GM19023 (cell line): ENCODE measurements around the gene TH.

Source experiments
- ATAC-seq: cut with Tn5 transposase; IDR thresholded peaks from one replicate; pipeline ENCODE4 v1.9.1; 2021; ENCODE audit warnings: mild to moderate bottlenecking, moderate library complexity; ENCODE audit not compliant: unreplicated experiment

TH gene

GRCh38 chr11:2163428-2163978 is 8.1 kb downstream of the TH start:
- ATAC-seq = no peak

GRCh38 chr11:2160736-2161259 is 10.8 kb downstream of the TH start, which contains the start of gene INS:
TSS of gene INS (minus strand) at chr11:2161209. CDS start at chr11:2160971, 238 bp downstream.
- no peak for ATAC-seq

DNA sequence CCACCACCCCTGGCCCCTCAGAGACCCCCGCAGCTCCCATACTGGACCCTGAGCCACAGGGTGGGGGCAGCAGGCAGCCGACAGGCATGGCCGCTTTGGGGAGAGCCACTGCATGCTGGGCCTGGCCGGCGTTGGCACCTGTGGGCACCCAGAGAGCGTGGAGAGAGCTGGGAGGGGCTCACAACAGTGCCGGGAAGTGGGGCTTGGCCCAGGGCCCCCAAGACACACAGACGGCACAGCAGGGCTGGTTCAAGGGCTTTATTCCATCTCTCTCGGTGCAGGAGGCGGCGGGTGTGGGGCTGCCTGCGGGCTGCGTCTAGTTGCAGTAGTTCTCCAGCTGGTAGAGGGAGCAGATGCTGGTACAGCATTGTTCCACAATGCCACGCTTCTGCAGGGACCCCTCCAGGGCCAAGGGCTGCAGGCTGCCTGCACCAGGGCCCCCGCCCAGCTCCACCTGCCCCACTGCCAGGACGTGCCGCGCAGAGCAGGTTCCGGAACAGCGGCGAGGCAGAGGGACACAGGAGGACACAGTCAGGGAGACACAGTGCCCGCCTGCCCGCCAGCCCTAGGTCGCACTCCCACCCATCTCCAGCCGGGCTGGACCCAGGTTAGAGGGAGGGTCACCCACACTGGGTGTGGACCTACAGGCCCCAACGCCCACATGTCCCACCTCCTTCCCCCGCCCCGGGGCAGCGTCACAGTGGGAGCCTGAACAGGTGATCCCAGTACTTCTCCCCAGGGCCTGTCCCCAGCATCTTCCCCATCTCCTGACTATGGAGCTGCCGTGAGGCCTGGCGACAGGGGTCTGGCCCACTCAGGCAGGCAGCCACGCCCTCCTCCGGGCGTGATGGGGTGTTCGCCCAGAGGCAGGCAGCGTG is 11.8 kb downstream of the TH start:
- ATAC-seq = no peak

DNA sequence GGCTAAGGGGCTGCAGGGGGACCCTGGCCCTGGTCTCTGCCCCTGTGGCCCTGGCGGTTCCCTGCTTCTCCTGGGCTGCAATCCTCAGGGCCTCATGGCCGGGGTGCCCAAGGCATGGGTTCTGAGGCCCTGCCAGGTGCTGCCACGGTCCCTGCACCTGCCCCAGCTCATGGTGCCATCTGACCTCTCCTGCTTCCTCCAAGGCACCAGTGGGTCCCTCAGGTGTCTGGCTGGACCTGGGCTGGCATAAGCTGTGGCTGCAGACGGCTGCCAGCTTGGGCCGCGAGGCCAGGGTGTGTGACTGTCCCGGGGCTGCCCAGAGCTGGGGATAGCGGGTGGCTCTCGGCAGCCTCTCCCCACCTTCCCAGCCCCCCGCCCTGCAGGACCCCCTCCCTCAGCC is 12.6 kb downstream of the TH start:
- ATAC-seq = no peak

DNA sequence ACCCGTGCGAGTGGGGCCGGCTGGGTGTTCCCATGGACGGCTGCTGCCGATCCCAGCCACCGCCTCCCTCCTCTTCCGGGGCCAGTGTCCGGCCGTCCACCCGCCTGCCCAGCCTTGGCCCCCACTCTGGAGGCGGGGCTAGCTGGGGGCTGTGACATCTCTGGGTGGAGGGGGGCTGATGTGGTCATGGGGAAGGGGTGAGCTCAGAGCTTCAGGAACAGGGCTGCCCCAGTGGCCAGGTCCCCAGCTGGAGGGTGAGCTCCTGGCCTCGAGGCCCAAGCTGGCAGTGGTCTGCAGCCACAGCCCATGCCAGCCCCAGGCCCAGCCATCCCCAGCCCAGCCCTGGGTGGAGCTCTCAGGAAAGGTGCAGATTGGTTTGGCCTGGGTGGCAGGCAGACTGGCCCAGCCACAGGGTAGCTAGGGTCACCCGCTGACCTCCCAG is 13.3 kb downstream of the TH start:
- no peak for ATAC-seq

DNA sequence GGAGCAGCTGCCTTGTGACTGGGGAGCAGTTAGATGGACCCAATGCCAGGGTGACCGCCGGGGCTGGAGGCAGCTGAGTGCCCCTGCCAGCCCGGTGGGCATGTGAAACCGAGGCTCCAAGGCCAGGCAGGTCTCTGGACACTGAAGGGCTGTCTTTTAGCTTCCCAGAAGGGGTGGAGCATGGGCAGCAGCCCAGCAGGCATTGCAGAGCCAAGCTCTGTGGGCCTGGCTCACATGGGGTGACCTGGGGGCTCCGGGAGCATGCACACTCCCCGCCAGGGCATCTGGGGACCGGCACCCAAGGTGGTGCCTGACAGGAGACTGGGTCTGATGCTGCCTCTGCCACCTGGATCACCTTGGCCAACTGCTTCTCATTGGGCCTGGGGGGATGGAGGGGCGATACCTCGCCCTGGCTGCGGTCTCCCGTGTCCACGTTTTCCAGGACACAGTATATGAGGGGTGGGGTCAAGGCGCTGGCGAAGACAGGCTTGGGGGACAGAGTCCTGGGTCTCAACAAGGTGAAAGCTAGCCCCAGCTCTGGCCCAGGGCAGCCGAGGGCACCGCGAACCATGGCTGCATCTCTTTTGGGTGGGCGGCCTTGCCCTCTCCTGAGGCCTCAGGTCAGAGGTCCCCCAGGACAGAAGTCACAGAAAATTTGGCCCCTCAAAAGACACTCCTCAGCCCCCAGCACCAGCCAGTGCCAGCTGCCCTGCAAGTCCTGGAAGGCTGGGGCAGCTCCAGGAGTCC is 14.1 kb downstream of the TH start:
- no peak for ATAC-seq

GRCh38 chr11:2156416-2157182 is 15.0 kb downstream of the TH start:
- ATAC-seq = no peak

- ATAC-seq = no peak
Measured at GRCh38 chr11:2155511-2155910, 16.1 kb downstream of the TH start.

DNA sequence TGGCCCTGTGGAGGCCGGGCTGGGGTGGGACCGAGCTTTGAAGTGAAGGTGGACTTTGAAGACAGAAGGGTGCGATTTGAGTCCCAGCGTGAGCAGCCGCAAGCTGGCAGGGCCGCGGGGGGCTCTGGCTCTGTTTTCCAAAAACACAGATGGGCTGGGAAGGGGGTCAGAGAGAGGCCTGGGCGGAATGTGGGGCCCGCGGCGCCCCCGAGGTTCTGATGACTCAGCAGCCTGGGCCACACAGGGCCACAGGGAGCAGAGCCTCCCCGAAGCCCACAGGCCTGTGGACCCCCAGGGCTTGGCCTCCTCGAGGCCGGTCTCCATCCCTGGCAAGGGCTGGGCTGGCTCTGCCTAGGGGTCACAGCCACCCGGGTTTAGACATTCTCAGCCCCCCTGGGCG is 16.7 kb downstream of the TH start:
- ATAC-seq = no peak

DNA sequence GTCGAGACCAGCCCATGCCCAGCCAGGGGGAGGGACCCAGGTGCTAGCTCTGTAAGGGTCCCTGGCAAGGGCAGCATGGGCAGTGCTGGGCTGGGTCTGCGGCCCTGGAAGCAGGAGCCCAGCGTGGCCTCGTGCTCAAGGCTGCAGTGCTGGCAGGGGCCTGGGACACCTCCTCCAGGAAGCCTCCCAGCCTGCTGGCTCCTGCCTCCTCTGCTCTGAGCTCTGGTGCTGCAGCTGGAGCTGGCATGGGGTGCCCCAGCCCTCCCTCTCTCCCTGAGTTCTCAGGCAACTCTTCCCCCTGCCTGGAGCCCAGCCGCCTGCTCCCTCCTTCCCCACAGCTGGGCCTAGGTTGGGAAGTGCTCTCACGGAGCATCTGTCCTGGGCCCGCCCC is 17.4 kb downstream of the TH start:
- no peak for ATAC-seq

DNA sequence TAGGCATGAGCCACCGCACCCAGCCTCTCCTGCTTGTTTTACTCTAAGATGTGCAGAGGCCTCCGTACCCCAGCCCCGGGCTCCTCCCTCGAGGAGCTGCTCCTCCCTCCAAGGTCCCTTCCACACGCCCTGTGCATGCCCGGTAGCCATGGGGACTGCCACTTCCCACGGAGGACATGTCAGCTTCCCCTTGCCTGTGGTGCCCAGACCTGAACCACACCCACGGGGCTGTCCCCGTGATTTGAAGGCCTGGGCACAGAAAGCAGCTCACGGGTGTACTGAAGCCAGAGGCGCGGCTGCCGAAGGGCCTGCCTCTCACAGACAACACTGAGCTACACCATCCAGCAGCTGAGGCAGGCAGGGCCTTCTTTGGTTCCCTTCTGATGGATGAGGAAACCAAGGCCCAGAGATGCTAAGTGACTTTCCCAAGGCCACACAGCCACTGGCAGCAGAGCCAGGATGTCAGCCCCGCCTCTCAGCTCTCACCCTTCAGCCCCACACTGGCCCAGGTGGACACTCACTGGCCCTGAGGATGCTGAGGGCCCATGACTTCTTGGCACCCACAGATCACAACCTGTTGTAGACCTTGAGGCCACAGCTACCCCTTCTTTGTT is 17.9 kb downstream of the TH start:
- ATAC-seq = no peak

GRCh38 chr11:2151500-2152257 is 19.9 kb downstream of the TH start:
- no peak for ATAC-seq

- no peak for ATAC-seq
Measured at GRCh38 chr11:2149864-2150847, 21.5 kb downstream of the TH start.

GRCh38 chr11:2149460-2149859 is 22.2 kb downstream of the TH start:
- no peak for ATAC-seq

DNA sequence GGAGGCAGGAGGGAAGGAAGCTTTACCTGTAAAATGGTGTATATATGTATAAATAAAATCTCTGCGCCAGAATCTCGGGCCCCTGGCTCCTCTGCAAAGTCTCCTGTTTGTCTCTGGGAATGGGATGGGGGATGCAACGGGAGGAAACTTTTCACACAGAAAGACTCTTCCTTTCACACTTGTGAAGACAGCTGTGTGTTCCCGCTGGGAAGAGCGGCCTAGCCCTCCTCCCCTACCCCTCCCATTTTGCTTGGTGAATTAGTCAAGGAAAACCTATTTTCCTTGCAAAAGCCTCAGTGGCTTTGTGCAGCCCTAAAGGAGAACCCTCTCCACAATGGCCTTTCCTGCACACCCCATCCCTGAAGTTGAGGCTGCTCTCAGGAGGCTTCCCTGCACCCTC is 23.0 kb downstream of the TH start:
- ATAC-seq = no peak

GRCh38 chr11:2147391-2147790 is 24.2 kb downstream of the TH start:
- no peak for ATAC-seq

- no peak for ATAC-seq
Measured at GRCh38 chr11:2146051-2146450, 25.6 kb downstream of the TH start.

GRCh38 chr11:2144544-2145248 is 26.9 kb downstream of the TH start:
- ATAC-seq = no peak
